Immature natural killer cell (primary cell): ENCODE data around the gene PARD6G. TPM values are rescaled to one million over a fixed set of nuclear protein-coding genes. Genes with fewer than 3 reads are reported as not detected.
A peak's percentile ranks its signal among the peaks of the same experiment; 100 is the strongest.

Source experiments
- DNase-seq, 3 donors: peaks; one replicate each; pipeline ENCODE4 v3.0.0; 2022; ENCODE audit warnings: mixed read lengths in 1 of 3
- H3K27ac Mint-ChIP-seq, 6 donors: one replicate each; pipeline ENCODE4 v1.8.0; 2020; ENCODE audit warnings: mixed read lengths in 6 of 6, mild to moderate bottlenecking in 5 of 6, inconsistent platforms in 4 of 6, moderate library complexity in 3 of 6
- H3K27me3 Mint-ChIP-seq, 3 donors: one replicate each; pipeline ENCODE4 v1.8.0; 2020 to 2021; ENCODE audit warnings: low read depth in 3 of 3, mild to moderate bottlenecking in 3 of 3, mixed read lengths in 3 of 3, moderate library complexity in 3 of 3, inconsistent platforms in 1 of 3
- H3K36me3 Mint-ChIP-seq, 3 donors: one replicate each; pipeline ENCODE4 v1.8.0; 2020; ENCODE audit warnings: mixed read lengths in 3 of 3, inconsistent platforms in 2 of 3, mild to moderate bottlenecking in 2 of 3
- H3K4me1 Mint-ChIP-seq, 2 donors: one replicate each; pipeline ENCODE4 v1.8.0; 2020; ENCODE audit warnings: inconsistent platforms in 2 of 2, mild to moderate bottlenecking in 2 of 2, mixed read lengths in 2 of 2, moderate library complexity in 1 of 2
- H3K4me3 Mint-ChIP-seq, 5 donors: one replicate each; pipeline ENCODE4 v1.8.0; 2020; ENCODE audit warnings: mild to moderate bottlenecking in 5 of 5, mixed read lengths in 5 of 5, inconsistent platforms in 3 of 5, moderate library complexity in 3 of 5
- H3K9me3 Mint-ChIP-seq, 6 donors: one replicate each; pipeline ENCODE4 v1.8.0; 2020; ENCODE audit warnings: mild to moderate bottlenecking in 6 of 6, mixed read lengths in 6 of 6, inconsistent platforms in 4 of 6, moderate library complexity in 3 of 6
- polyA plus RNA-seq, 3 donors: library from polyadenylated mRNA; unstranded; fragments of 300-500 nt; fragmentation: Illumina TruSeq; gene quantifications; one replicate each; pipeline ENCODE4 v1.2.3, GENCODE V29; 2021

PARD6G gene
- polyA plus RNA-seq, 3 donors from 2014 or later, result 0.06 to 0.34 TPM; not detected in 1

DNA sequence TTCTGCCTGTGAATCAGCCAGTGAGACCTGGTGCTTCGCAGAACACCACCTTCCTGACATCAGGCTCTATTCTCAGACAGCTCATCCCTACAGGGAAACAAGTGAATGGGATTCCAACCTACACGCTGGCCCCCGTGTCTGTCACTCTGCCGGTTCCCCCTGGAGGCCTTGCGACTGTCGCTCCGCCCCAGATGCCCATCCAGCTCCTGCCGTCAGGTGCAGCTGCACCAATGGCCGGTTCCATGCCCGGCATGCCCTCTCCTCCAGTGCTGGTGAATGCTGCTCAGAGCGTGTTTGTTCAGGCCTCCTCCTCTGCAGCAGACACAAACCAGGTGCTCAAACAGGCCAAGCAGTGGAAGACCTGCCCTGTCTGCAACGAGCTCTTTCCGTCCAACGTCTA lies 110.2 kb downstream of the PARD6G start:
- Mint-ChIP-seq H3K27me3 (peaks cover 0 to 10% (median 2%) of the 10 kb centered on the region in 3 donors), H3K9me3 (no peaks in the 10 kb centered on the region), H3K36me3 (peaks cover 26 to 50% (median 29%) of the 10 kb centered on the region in 3 donors), H3K4me1 (peaks cover 0 to under 1% of the 10 kb centered on the region in 2 donors), H3K27ac (no peak overlapping the region), H3K4me3 (no peak overlapping the region)
- no peak for DNase-seq

DNA sequence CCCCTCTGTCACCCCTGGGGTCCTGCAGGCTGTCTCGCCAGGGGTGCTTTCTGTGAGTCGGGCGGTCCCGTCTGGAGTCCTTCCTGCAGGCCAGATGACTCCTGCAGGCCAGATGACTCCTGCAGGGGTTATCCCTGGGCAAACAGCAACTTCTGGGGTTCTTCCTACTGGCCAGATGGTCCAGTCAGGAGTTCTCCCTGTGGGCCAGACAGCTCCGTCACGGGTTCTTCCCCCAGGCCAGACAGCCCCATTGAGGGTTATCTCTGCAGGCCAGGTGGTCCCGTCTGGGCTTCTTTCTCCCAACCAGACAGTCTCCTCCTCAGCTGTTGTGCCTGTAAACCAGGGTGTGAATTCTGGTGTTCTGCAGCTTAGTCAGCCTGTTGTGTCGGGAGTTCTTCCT lies 110.6 kb downstream of the PARD6G start:
- Mint-ChIP-seq H3K36me3 (peaks cover 26 to 52% (median 29%) of the 10 kb centered on the region in 3 donors), H3K4me1 (peaks cover 0 to 6% of the 10 kb centered on the region in 2 donors), H3K27ac (no peak overlapping the region), H3K9me3 (no peaks in the 10 kb centered on the region), H3K4me3 (no peak overlapping the region), H3K27me3 (peaks cover 0 to 8% (median 2%) of the 10 kb centered on the region in 3 donors)
- no peak for DNase-seq

DNA sequence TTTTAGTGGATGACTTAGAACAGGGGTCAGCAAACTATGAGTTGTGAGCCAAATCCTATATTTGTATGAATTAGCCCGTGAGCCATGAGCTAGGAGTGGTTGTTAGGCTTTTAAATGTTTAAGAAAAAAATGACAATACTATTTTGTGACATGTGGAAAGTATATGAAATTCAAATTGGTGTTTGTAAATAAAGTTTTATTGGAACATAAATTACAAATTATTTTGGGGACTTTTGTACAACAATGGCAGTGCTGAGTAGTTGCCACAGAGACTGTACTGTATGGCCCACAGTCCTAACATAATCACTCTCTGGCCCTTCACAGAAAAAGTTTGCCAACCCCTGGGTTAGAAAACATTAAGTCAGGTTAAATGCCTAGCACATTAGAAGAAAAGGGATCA lies 112.2 kb downstream of the PARD6G start:
- Mint-ChIP-seq H3K9me3 (no peaks in the 10 kb centered on the region), H3K36me3 (peaks cover 26 to 46% (median 30%) of the 10 kb centered on the region in 3 donors), H3K27me3 (peaks cover 0 to 8% (median 2%) of the 10 kb centered on the region in 3 donors)

DNA sequence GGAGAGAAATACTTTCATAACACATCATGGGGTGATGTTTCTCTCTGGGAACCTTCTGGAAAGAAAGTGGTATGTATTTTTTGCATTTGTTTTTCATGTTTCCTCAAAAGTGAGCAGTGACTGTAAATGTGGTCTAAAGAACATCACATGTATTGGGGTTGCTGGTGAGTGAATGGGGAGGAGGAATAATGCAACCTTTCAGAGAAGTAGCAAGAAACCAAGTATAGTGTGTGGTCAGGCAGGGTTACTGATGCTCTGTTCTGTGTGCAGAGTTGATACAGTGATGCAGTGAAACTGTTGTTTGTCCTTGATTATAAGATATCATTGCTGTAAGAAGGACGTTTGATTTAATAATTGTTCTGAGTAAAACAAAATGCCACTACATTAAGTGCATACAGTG lies 114.2 kb downstream of the PARD6G start:
- Mint-ChIP-seq H3K36me3 (peaks cover 18 to 41% (median 30%) of the 10 kb centered on the region in 3 donors), H3K27me3 (peaks cover 0 to 6% (median 2%) of the 10 kb centered on the region in 3 donors), H3K4me3 (no peak overlapping the region), H3K27ac (peak overlapping the region in 1 of 6 donors; percentile 45), H3K9me3 (no peaks in the 10 kb centered on the region), H3K4me1 (peaks cover 5 to 18% of the 10 kb centered on the region in 2 donors)
- no peak for DNase-seq

More for the DNA sequence above, 112.2 kb downstream of the PARD6G start:
- Mint-ChIP-seq H3K27ac (no peak overlapping the region), H3K4me1 (peaks cover 5 to 11% of the 10 kb centered on the region in 2 donors), H3K4me3 (no peak overlapping the region)
- DNase-seq, result no peak

DNA sequence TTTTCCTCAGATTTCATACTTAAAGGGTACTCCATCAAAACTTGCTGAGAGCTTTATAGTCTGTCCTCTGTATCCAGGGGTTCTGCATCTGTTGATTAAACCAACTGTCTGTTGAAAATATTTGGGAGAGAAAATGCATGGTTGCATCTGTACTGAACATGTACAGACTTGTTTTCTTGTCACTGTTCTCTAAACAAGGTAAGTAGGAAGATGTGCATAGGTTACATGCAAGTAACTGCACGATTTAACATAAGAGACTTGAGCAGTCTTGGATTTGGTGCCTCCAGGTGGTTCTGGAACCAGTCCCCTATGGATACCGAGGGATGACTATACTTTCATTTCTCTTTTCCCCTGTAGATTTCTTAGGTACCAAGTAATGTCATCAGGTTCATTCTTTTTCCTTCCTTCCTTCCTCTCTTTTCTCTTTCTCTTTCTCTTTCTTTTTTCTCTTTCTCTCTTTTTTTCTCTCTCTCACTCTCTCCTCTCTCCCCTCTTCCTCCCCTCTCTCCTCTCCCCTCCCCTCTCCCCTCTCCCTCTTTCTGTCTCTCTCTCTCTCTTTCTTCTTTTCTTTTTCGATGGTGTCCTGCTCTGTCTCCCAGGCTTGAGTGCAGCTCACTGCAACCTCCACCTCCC lies 115.0 kb downstream of the PARD6G start:
- peaks cover 15 to 38% (median 28%) of the 10 kb centered on the region in 3 donors for H3K36me3 Mint-ChIP-seq
- no peak overlapping the region for H3K27ac Mint-ChIP-seq
- no peak overlapping the region for H3K4me3 Mint-ChIP-seq
- peaks cover 0 to 5% (median 0%) of the 10 kb centered on the region in 3 donors for H3K27me3 Mint-ChIP-seq
- no peak for DNase-seq
- peaks cover 9 to 26% of the 10 kb centered on the region in 2 donors for H3K4me1 Mint-ChIP-seq
- H3K9me3 Mint-ChIP-seq, result peaks cover 0 to 2% (median 0%) of the 10 kb centered on the region in 6 donors

DNA sequence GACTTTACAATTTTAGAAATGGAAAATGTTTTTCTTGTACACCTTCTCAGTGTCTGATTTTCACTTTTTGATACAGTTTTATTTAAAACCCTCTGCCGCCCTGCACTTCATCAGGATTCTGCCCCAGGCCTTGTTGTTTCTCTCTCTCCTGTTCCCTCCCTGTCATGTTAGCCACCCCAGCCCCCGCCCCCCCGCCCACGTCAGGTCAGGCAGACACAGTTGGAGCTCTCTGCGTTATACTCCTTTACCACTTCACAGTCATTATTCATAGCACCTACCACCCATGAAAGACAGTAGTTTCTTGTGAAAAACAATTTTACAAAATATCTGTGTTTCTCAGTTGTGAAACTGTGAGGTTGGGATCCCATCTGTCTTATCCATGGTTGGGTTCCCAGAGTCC lies 116.8 kb downstream of the PARD6G start:
- H3K27me3 Mint-ChIP-seq, result peaks cover 0 to 5% (median 0%) of the 10 kb centered on the region in 3 donors
- peaks cover 0 to 2% (median 0%) of the 10 kb centered on the region in 6 donors for H3K9me3 Mint-ChIP-seq
- no peak overlapping the region for H3K4me3 Mint-ChIP-seq
- peaks cover 18 to 42% of the 10 kb centered on the region in 2 donors for H3K4me1 Mint-ChIP-seq
- peak overlapping the region in 1 of 6 donors; percentile 17 for H3K27ac Mint-ChIP-seq
- H3K36me3 Mint-ChIP-seq, result peaks cover 16 to 27% (median 21%) of the 10 kb centered on the region in 3 donors
- no peak for DNase-seq

DNA sequence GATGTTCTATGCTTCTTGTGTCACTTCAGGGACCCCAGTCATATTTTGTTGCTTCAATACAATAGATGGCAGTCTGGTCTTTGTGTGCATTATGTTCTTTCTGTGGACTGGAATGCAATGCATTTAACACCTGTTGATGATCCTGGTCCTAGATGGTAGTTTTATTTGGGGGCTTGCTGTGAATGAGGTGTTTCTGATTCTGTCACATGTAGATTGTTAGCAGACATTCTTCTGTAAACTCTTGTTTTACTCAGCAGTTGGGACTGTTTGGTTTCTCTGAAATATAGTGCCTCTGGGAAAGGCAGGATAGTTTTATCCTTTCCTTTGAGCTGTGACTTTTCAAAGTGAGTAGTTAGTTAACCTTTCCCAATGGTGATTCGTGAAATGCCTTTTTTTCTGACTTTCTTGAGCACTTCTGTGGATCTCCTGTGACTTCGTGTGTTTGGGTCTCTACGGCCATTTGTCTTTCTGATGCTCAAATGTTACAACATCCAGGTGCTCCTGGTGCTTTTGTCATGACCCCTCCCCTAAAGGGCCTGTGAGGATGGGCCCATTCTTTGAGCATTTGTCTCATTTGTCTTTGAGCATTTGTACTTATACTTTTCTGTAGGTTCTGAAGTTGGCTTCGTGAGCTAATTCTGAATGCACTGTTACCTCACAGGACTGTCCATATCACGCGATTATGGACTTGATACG lies 117.5 kb downstream of the PARD6G start:
- Mint-ChIP-seq H3K27me3 (peaks cover 0 to 5% (median 0%) of the 10 kb centered on the region in 3 donors), H3K36me3 (peaks cover 15 to 23% (median 15%) of the 10 kb centered on the region in 3 donors), H3K4me3 (no peak overlapping the region), H3K9me3 (peaks cover 0 to 2% (median 0%) of the 10 kb centered on the region in 6 donors), H3K27ac (no peak overlapping the region), H3K4me1 (peaks cover 18 to 42% of the 10 kb centered on the region in 2 donors)
- no peak for DNase-seq

DNA sequence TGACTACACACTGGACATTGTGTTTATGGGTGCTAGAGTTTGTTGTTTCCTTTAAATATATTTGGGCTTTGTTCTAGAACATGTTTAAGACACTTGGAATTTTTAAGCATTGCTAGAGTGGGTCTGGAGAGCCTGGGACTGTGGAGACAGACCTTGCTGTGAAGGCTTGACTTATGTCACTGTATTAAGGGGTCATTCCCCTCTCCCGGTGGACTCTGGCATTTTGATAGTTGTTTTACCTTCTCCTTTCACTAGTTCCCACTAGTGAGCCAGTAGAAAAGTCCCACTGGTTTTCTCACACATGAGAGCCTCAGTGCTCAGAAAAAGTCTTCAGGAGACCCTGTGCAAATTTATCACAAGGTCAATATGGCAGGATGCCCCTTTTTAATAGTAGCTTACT lies 119.7 kb downstream of the PARD6G start:
- DNase-seq, result no peak
- H3K4me1 Mint-ChIP-seq, result peaks cover 18 to 46% of the 10 kb centered on the region in 2 donors
- H3K4me3 Mint-ChIP-seq, result no peak overlapping the region
- H3K36me3 Mint-ChIP-seq, result peaks cover 7 to 15% (median 9%) of the 10 kb centered on the region in 3 donors
- H3K9me3 Mint-ChIP-seq, result peaks cover 0 to 2% (median 0%) of the 10 kb centered on the region in 6 donors
- H3K27ac Mint-ChIP-seq, result peak overlapping the region in 1 of 6 donors; percentile 68
- no peaks in the 10 kb centered on the region for H3K27me3 Mint-ChIP-seq

DNA sequence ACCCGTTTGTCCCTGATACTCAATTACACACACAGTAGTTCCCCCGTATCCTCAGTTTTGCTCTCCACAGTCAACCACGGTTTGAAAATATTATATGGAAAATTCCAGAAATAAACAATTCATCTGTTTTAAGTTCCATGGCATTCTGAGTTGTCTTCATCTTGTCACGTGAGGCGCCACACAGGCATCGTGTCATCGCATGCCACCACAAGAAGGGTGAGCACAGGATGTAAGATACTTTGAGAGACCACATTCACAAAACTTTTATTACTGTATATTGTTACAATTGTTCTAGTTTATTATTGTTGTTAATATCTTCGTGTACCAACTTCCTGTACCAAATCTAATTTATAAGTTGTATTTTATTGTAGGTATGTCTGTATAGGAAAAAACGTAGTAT lies 120.5 kb downstream of the PARD6G start:
- peaks cover 0 to 2% (median 0%) of the 10 kb centered on the region in 6 donors for H3K9me3 Mint-ChIP-seq
- no peak for DNase-seq

DNA sequence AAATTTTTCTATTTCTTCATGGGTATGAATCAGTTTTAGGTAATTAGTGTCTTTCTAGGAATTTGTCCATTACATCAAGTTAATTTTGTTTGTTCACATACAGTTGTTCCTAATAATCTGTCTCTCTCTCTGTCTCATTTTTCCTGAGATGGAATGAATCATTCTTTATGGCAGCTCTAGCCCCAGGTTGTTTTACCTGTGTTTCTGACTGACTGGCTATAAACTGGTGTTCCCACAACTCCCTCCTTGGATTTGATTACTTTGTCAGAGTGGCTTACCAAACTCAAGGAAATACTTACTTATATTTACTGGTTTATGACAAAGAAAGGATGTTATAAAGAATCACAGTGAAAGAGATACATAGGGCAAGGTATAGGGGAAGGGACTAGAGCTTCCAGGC lies 123.2 kb downstream of the PARD6G start:
- Mint-ChIP-seq H3K4me3 (no peak overlapping the region), H3K36me3 (peaks cover 9 to 27% (median 11%) of the 10 kb centered on the region in 3 donors), H3K27ac (no peak overlapping the region), H3K27me3 (no peaks in the 10 kb centered on the region), H3K4me1 (peaks cover 13 to 40% of the 10 kb centered on the region in 2 donors), H3K9me3 (peaks cover 0 to 2% (median 0%) of the 10 kb centered on the region in 6 donors)
- no peak for DNase-seq

More for the DNA sequence above, 120.5 kb downstream of the PARD6G start:
- no peak overlapping the region for H3K27ac Mint-ChIP-seq
- H3K4me1 Mint-ChIP-seq, result peaks cover 18 to 47% of the 10 kb centered on the region in 2 donors
- no peak overlapping the region for H3K4me3 Mint-ChIP-seq
- peaks cover 5 to 18% (median 9%) of the 10 kb centered on the region in 3 donors for H3K36me3 Mint-ChIP-seq
- no peaks in the 10 kb centered on the region for H3K27me3 Mint-ChIP-seq

DNA sequence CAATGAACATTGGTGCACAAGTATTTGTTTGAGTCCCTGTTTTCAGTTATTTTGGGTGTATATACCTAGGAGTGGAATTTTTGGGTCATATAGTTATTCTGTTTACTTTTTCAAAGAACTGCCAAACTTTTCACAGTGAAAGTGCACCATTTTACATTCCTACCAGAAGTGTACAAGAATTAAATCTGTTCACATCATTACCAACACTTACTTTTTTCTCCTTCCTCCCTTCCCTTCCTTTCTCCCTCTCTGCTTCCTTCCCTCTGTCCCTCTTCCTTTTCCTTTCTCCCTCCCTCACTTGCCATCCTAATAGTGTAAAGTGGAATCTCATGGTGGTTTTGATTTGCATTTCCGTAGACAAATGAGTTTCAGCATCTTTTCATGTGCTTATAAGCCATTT lies 126.4 kb downstream of the PARD6G start:
- Mint-ChIP-seq H3K4me3 (no peak overlapping the region), H3K9me3 (no peaks in the 10 kb centered on the region), H3K27ac (peak overlapping the region in 1 of 6 donors; percentile 53), H3K36me3 (peaks cover 12 to 27% (median 23%) of the 10 kb centered on the region in 3 donors), H3K4me1 (peaks cover 2 to 26% of the 10 kb centered on the region in 2 donors), H3K27me3 (peaks cover 0 to 2% (median 0%) of the 10 kb centered on the region in 3 donors)
- DNase-seq, result no peak

DNA sequence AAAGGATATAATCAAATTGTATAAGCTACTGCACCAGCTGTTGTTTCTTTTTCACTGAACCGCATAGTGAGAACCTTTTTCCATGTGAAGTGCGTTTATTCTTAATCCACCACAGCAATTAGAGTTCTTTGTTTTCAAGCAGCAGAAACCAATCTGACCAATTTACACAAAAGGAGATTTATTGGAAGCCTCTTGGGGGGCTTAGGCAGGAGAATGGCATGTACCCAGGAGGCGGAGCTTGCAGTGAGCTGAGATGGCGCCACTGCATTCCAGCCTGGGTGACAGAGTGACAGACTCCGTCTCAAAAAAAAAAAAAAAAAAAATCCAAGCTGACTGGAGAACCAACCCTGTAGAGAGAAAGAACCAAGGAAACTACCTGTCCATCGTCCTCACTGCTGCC lies 128.2 kb downstream of the PARD6G start:
- H3K27ac Mint-ChIP-seq, result no peak overlapping the region
- H3K4me1 Mint-ChIP-seq, result peaks cover 2 to 34% of the 10 kb centered on the region in 2 donors
- peaks cover 0 to 2% (median 0%) of the 10 kb centered on the region in 3 donors for H3K27me3 Mint-ChIP-seq
- no peak overlapping the region for H3K4me3 Mint-ChIP-seq
- H3K36me3 Mint-ChIP-seq, result peaks cover 12 to 25% (median 23%) of the 10 kb centered on the region in 3 donors
- H3K9me3 Mint-ChIP-seq, result no peaks in the 10 kb centered on the region
- DNase-seq, result no peak

DNA sequence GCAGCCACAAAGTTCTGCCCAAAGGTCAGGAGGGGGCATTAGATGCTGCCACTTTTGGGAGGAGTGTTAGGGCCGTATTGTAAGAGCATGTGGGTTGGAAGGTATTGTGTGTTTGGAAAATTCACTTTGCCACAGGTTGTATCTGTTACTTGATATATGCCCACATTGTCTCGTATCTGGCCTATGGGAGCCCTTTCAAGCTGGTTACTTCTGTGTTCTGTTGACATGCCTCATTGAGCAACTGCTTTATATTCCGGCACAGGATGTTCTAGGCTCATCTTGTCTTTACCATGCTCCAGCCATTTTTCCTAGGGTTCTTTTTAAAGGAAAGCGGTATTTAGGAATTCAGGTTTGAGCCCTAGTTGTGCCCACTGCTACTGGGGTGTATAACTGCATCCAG lies 132.3 kb downstream of the PARD6G start:
- H3K4me1 Mint-ChIP-seq, result peaks cover 14 to 46% of the 10 kb centered on the region in 2 donors
- no peaks in the 10 kb centered on the region for H3K9me3 Mint-ChIP-seq
- no peak overlapping the region for H3K27ac Mint-ChIP-seq
- H3K4me3 Mint-ChIP-seq, result no peak overlapping the region
- peaks cover 8 to 17% (median 11%) of the 10 kb centered on the region in 3 donors for H3K36me3 Mint-ChIP-seq
- no peak for DNase-seq
- H3K27me3 Mint-ChIP-seq, result peaks cover 0 to 2% (median 1%) of the 10 kb centered on the region in 3 donors
